Stimulated activated CD4-positive, alpha-beta T cell treated with anti-CD3 and anti-CD28 coated beads, Interleukin-15, amount 100 ng/mL, for 48 hours (primary cell): Measurements from ENCODE around the gene LHFPL6.

Experiments
- DNase-seq, 2 donors: peaks; one replicate each; pipeline ENCODE4 v3.0.0-alpha.2; 2020; ENCODE audit warnings: low read depth in 2 of 2

LHFPL6 gene

GRCh38 chr13:39389013-39389412 is 214.0 kb downstream of the LHFPL6 start:
- no peak for DNase-seq

GRCh38 chr13:39385621-39386231 is 217.3 kb downstream of the LHFPL6 start:
- no peak for DNase-seq

GRCh38 chr13:39385154-39385553 is 217.8 kb downstream of the LHFPL6 start:
- DNase-seq, result no peak

GRCh38 chr13:39381456-39381855 is 221.5 kb downstream of the LHFPL6 start:
- DNase-seq, result no peak

GRCh38 chr13:39379667-39380655 is 223.0 kb downstream of the LHFPL6 start:
- DNase-seq, result no peak

GRCh38 chr13:39379118-39379517 is 223.9 kb downstream of the LHFPL6 start:
- DNase-seq, result no peak

GRCh38 chr13:39378306-39378705 is 224.7 kb downstream of the LHFPL6 start:
- no peak for DNase-seq

GRCh38 chr13:39377699-39378098 is 225.3 kb downstream of the LHFPL6 start:
- DNase-seq, result no peak

- no peak for DNase-seq
These were observed 226.9 kb downstream of the LHFPL6 start for GRCh38 chr13:39376076-39376475.

- no peak for DNase-seq
These were observed 227.4 kb downstream of the LHFPL6 start for GRCh38 chr13:39375601-39376000.

- no peak for DNase-seq
These were observed 228.2 kb downstream of the LHFPL6 start for GRCh38 chr13:39374741-39375189.

GRCh38 chr13:39373145-39373544 is 229.8 kb downstream of the LHFPL6 start:
- no peak for DNase-seq

- no peak for DNase-seq
These were observed 231.3 kb downstream of the LHFPL6 start for GRCh38 chr13:39371706-39372105.

- no peak for DNase-seq
These were observed 232.4 kb downstream of the LHFPL6 start for GRCh38 chr13:39370554-39370953.

GRCh38 chr13:39370048-39370447 is 232.9 kb downstream of the LHFPL6 start:
- DNase-seq, result no peak

GRCh38 chr13:39369161-39369890 is 233.7 kb downstream of the LHFPL6 start:
- no peak for DNase-seq

- no peak for DNase-seq
These were observed 237.1 kb downstream of the LHFPL6 start for GRCh38 chr13:39365879-39366278.

GRCh38 chr13:39364947-39365468 is 238.0 kb downstream of the LHFPL6 start:
- DNase-seq, result no peak

GRCh38 chr13:39363382-39363772 is 239.6 kb downstream of the LHFPL6 start:
- DNase-seq, result no peak

- DNase-seq, result no peak
These were observed 240.2 kb downstream of the LHFPL6 start for GRCh38 chr13:39362652-39363381.

- no peak for DNase-seq
These were observed 249.0 kb downstream of the LHFPL6 start for GRCh38 chr13:39353988-39354387.
